EH (cell line): ENCODE data around the gene YY2.
"Not testable (repeated sequence)": the region's sequence is repeated elsewhere in the genome, so short reads cannot be mapped to it uniquely, and the experiment has no call there.

ENCODE experiments used
- DNase-seq: peaks from one replicate; pipeline ENCODE4 v3.0.0-alpha.2; 2015; ENCODE audit warnings: low read depth

The YY2 gene

DNA sequence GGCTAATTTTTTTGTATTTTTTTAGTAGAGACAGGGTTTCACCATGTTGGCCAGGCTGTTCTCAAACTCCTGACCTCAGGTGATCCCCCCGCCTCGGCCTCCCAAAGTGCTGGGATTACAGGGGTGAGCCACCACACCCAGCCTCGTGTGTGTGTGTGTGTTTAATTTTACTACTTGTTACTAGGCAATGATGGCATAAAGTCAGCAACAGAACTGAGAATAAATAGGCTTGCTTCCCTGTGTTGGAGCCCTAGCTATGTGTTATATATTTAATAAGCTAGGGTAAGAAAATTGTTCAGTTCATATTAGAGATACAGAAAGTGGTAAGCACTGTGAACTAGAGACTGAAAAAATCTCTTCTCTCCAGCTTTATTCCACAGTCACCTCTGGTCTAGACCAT lies 18.4 kb downstream of the YY2 start:
- DNase-seq: not testable (repeated sequence)

DNA sequence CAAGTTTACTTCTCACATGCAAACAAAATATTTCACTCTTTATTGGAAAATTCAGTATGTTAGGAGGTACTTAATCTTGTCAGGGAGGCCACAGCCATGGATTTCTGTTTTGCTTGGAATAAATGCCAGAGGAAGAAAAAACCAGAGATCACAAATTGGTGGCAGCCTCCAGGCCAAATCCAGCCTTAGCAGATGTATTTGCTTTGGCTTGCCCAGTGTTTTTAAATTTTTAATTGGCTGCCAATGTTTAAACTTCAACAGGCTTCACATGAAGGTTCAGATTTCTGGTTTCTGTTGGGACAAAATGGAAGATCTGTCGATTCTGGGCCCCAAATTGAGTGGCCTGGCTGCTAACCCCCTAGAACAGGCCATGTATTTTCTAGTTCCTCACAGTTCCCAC lies 19.2 kb downstream of the YY2 start:
- peak; percentile 24 for DNase-seq

DNA sequence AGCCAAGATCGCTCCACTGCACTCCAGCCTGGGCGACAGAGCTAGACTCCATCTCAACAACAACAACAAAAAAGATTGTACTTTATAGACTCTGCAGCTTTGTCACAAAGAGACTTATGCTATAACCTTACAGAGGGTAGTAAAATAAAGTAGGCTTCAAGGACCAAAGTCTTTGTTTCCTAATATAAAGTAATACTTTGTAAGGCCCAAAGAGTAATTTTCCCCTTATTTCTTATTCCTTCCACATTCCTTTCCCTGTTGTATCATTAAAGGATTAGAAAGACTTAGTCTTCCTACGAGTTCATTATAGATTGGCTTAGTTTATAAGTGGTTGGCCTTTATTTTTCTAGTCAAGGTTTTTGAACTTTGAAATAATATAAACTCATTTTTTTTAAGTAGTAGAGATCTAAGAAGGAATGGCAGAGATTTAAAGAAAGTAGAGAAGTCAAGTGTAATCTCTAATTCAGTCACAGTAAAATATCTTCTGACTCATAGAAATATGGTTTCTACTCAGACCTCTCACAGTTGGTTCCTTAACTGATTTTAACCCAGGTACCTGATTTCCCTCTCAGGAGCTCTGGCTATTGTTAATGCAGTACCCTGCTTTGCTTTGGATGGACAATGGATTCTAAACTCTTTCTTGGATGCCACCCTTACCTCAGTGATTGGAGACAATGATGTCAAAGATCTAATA lies 26.2 kb downstream of the YY2 start:
- DNase-seq: no peak

DNA sequence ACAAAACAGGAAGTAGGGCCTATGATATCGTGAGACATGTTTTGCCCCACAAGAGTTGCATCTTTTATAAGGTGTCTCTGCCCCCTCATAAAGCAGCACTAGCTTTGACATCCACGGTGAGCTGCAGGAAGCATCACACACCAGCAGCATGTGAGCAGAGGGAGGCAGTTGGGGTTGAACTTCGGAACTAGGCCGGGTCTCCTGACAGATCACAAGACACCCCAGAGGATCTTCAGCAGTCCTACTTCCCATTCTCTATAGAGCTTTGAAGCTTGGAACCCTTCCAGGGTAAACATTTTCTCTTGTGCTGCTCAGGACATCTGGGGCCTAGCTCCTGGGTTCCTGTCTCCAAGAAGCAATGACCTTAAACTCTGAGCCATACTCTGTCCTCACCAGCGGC lies 27.5 kb downstream of the YY2 start:
- peak; percentile 37 for DNase-seq

DNA sequence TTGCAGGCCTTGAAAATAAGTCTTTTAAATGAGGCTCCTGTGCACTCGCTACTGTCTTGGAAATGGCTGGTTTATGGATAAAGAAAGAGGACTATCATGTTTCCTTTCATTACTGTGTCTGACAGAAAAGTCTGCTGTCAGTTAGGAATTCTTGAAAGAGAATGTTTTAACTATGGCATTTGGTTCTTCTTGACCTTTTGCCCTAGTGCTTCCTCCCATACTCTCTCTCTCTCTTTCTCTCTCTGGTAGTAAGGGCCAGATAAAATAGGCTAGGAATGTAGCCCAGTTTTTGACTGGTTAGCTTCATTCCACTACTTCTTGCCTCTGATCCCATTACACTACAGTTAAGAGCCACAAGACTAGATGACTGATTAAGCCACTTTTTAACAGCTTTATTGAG lies 29.8 kb downstream of the YY2 start:
- DNase-seq: peak; percentile 79

DNA sequence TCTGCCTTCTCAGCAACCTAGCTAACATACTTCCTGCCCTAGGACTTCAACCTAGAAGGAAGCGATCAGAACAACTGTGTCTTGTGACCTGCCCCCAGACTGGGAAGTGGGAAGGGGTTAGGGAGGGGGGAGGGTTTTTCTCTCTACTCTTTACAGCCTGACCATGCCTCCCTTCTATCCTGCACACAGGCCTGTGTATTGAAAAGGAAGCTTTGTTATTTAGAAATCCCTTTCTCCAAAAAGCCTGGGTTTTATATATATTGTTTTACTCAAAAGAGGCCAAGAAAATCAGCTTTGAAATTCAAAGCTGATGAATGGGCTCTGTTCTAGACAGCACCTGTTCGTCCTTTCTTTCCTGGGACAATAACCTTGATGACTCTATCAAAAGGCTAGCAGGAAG lies 49.5 kb downstream of the YY2 start:
- no peak for DNase-seq

DNA sequence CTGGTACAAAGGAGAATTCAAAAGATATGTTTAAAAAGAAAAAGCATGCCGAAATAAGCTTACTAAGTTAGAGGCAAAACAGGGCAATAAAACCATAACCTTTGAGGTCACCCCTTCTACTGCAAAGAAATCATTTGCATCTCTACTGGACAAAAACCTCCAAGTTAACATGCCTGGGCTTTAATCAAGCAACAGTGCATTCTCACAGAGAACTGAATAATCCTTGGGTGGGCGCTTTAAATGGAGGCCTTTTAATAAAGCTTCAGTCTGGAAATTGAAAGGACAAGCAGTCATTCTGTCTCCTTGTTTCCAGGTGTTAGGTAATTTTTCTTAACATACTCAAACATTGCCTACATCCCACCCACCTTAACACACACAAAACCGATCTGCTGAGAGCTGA lies 50.2 kb downstream of the YY2 start:
- no peak for DNase-seq

DNA sequence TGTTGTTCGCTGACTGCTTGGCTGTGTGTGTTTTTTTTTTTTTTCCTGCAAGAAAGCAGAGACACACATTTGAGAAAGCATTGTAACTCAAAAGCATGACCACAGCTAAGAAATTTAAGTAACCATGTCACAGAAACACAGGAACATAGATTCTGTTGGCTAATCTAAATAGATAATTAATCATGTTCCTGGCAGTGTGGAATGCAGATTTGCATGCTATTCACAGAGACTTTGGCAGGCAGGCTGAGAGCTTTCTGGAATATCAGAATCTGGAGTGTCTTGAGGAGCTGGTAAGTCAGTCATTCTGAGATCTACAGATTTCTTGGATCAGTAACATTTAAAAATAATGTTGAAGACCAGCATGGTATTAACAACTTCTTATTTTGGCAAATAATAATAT lies 51.5 kb downstream of the YY2 start:
- DNase-seq: peak; percentile 39
